Parathyroid adenoma (tissue), 2 donors: Measurements from ENCODE around the gene HMBS.
A peak's percentile ranks its signal among the peaks of the same experiment; 100 is the strongest.
"Not testable (repeated sequence)": the region's sequence is repeated elsewhere in the genome, so short reads cannot be mapped to it uniquely, and the experiment has no call there.

Experiments used
- H2AFZ ChIP-seq: fragments of 300-600 bp; sonication (generic); one replicate; pipeline ENCODE4 v1.7.0; 2017; ENCODE audit warnings: antibody characterized with exemption, mild to moderate bottlenecking
- H3K27ac ChIP-seq: fragments of 300-600 bp; sonication (generic); one replicate; pipeline ENCODE4 v1.7.0; 2017
- H3K27me3 ChIP-seq: fragments of 300-600 bp; sonication (generic); one replicate; pipeline ENCODE4 v1.7.0; 2017; ENCODE audit warnings: low read length; ENCODE audit not compliant: control insufficient read depth, insufficient read depth
- H3K36me3 ChIP-seq: fragments of 300-600 bp; sonication (generic); one replicate; pipeline ENCODE4 v1.7.0; 2017; ENCODE audit warnings: low read length; ENCODE audit not compliant: control insufficient read depth, insufficient read depth
- H3K4me1 ChIP-seq: fragments of 300-600 bp; sonication (generic); one replicate; pipeline ENCODE4 v1.7.0; 2017; ENCODE audit warnings: control low read depth
- H3K4me2 ChIP-seq: fragments of 300-600 bp; sonication (generic); one replicate; pipeline ENCODE4 v1.7.0; 2017; ENCODE audit warnings: low read length
- H3K4me3 ChIP-seq: fragments of 300-600 bp; sonication (generic); one replicate; pipeline ENCODE4 v1.7.0; 2017; ENCODE audit warnings: low read depth, low read length
- H3K79me2 ChIP-seq: fragments of 300-600 bp; sonication (generic); one replicate; pipeline ENCODE4 v1.7.0; 2017; ENCODE audit warnings: control low read depth
- H3K9ac ChIP-seq: fragments of 300-600 bp; sonication (generic); one replicate; pipeline ENCODE4 v1.7.0; 2017; ENCODE audit warnings: mild to moderate bottlenecking
- H3K9me3 ChIP-seq: fragments of 300-600 bp; sonication (generic); one replicate; pipeline ENCODE4 v1.7.0; 2017; ENCODE audit warnings: low read length; ENCODE audit not compliant: control insufficient read depth
- TF ChIP-seq, protein P1 (sequence below): fragments of 300-600 bp; sonication (generic); IDR thresholded peaks from one replicate; pipeline ENCODE4 v1.7.0; 2017; ENCODE audit warnings: antibody characterized with exemption, mild to moderate bottlenecking
- donor health status: primary hyperparathyroidism.

HMBS gene

DNA sequence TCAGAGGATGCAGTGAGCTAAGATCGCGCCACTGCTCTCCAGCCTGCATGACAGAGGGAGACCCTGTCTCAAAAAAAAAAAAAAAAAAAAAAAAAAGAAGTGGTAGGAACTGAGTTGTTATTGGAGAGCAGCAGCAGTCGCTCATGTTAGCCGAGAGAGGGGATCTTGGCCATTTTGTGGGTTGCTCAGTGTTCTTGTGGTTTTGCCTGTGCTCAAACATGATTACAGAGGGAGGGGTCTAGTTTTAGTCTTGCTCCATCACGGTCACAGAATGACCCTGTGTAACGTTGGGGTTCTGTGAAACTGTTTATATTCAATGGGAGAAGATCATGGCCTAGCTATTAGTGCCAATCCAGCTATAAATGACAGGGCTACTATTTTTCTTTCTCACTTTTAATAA lies 15.0 kb downstream of the HMBS start:
- TF ChIP-seq, protein P1, sequence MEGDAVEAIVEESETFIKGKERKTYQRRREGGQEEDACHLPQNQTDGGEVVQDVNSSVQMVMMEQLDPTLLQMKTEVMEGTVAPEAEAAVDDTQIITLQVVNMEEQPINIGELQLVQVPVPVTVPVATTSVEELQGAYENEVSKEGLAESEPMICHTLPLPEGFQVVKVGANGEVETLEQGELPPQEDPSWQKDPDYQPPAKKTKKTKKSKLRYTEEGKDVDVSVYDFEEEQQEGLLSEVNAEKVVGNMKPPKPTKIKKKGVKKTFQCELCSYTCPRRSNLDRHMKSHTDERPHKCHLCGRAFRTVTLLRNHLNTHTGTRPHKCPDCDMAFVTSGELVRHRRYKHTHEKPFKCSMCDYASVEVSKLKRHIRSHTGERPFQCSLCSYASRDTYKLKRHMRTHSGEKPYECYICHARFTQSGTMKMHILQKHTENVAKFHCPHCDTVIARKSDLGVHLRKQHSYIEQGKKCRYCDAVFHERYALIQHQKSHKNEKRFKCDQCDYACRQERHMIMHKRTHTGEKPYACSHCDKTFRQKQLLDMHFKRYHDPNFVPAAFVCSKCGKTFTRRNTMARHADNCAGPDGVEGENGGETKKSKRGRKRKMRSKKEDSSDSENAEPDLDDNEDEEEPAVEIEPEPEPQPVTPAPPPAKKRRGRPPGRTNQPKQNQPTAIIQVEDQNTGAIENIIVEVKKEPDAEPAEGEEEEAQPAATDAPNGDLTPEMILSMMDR = no peak
- Histone ChIP-seq H3K79me2 (no peaks in the 10 kb centered on the region), H3K4me1 (peaks cover 4% of the 10 kb centered on the region), H3K4me2 (no peak overlapping the region), H3K27me3 (no peaks in the 10 kb centered on the region), H3K9me3 (no peaks in the 10 kb centered on the region), H2AFZ (no peak overlapping the region), H3K36me3 (no peaks in the 10 kb centered on the region), H3K9ac (no peak overlapping the region), H3K4me3 (no peak overlapping the region), H3K27ac (no peak overlapping the region)

DNA sequence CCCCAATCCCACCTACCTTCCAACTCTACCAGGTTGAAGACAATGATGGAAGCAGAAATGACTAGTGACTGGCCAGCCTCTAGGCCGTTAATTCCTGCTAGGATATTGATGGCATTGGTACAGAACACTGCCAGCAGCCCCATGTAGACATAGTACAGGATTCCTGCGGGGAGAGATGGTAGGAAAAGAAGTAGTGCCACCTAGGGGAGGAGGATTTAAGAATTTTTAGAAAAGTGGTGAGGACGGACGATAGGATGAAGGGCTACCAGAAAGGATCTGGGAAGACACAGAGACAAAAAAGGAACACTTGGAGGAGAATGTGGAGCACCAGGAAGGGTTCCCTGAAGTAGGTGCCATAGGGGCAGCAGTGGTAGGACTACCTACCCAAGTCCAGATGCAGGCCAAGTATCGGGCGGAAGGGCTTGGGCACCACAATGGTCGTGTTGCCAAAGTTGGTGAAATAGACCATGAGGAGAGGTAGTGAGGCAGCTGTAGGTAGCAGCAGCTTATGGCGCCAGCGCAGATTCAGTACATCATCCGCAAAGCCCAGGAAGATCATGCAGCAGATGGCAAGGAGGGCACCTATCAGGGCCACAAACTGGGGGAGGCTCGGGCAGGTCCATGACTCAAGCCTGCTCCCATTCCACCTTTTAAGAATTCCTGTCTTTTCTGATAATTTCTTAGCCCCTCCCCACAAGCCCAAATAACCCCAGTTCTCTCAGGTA lies 15.7 kb downstream of the HMBS start:
- Histone ChIP-seq H3K27me3 (no peaks in the 10 kb centered on the region), H3K4me3 (peak overlapping the region; percentile 70), H3K9me3 (no peaks in the 10 kb centered on the region), H3K4me1 (peaks cover 4% of the 10 kb centered on the region), H2AFZ (no peak overlapping the region), H3K27ac (no peak overlapping the region), H3K4me2 (peak overlapping the region; percentile 91), H3K79me2 (no peaks in the 10 kb centered on the region), H3K36me3 (no peaks in the 10 kb centered on the region), H3K9ac (no peak overlapping the region)
- TF ChIP-seq, protein P1 = no peak

DNA sequence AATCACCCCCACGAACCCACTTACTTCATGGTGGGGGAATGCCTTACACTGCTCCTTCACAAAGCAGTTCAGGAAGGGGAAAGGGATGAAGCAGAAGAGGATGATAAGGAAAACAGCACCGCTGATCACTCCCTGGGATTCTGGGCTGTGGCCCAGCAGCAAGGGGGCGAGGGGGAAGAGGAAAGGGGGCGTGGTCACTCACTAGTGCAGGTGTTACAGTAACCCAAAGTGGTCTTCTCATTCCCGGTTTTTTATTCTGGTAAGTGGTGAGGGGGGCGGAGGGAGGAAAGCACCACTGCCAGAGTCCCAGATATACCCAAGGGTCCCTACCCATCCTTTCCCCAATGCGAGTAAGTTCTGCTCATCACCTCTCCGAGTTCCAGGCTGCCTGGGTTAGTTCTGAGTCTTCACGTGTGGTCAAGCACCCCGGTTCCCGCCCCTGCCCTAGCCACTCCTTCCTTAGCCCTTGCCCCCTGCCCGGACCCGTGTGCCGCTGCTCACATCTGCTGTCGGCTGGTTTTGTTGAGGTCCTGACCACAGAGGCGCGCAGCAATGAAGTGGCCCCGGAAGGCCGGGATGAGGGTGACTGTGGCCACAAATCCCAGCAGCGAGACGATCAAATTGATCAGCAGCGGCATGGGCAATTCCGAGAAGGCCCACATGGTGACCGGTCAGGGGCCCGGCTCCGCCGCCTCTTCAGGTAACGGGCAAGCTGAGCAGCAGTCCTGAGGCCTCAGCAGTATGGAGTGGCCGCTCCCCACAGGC lies 16.5 kb downstream of the HMBS start:
- peak overlapping the region; percentile 95 for H2AFZ ChIP-seq
- H3K36me3 ChIP-seq = no peaks in the 10 kb centered on the region
- no peaks in the 10 kb centered on the region for H3K79me2 ChIP-seq
- TF ChIP-seq, protein P1 = no peak
- no peaks in the 10 kb centered on the region for H3K9me3 ChIP-seq
- peaks cover 4% of the 10 kb centered on the region for H3K4me1 ChIP-seq
- peak overlapping the region; percentile 91 for H3K4me2 ChIP-seq
- H3K9ac ChIP-seq = no peak overlapping the region
- peak overlapping the region; percentile 95 for H3K27ac ChIP-seq
- peak overlapping the region; percentile 70 for H3K4me3 ChIP-seq
- no peaks in the 10 kb centered on the region for H3K27me3 ChIP-seq

DNA sequence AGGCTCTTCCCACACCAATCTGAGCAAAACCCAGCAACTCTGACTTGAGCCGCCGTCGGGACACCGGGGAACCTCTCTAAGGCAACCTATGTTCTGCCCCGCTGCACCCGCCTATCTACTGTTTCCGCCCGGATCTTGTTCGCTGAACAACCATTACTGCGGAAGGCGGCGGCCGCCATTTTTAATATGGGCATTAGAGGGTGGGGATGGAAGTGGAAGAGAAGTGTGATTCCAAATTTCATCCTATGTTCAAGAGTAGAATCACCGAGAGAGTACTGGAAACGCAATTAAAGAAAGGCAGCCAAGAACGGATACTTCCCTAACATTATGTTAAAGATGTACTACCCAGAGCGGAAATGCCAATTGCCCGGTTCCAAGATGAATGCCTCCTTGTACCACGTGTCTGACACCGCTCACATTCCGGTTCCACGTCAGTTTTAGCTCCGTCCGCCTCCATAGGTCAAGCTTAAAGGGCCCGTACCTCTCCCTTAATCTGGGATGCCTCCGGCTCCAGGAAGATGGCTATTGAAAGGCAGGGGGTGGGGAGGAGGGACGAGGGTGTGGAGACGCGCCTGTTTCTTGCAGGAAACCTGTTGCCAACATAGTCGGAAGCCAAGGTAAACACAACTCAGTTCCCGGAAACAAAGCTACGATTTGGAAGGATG lies 17.2 kb downstream of the HMBS start, which contains the start of gene DPAGT1:
Gene DPAGT1, minus strand, starts transcription at position 95 of the 665 bp plus-strand sequence. CDS start 198 bp downstream, outside the sequence.
- H3K9ac ChIP-seq = peak within 1 kb of the TSS; percentile 37
- H3K36me3 ChIP-seq = no peaks in the 10 kb centered on the region
- no peaks in the 10 kb centered on the region for H3K79me2 ChIP-seq
- no peaks in the 10 kb centered on the region for H3K9me3 ChIP-seq
- peak within 1 kb of the TSS; percentile 95 for H2AFZ ChIP-seq
- H3K27me3 ChIP-seq = no peaks in the 10 kb centered on the region
- TF ChIP-seq, protein P1 = no peak
- H3K4me2 ChIP-seq = peak within 1 kb of the TSS; percentile 91
- peaks cover 7% of the 10 kb centered on the region for H3K4me1 ChIP-seq
- peak within 1 kb of the TSS; percentile 70 for H3K4me3 ChIP-seq
- H3K27ac ChIP-seq = peak within 1 kb of the TSS; percentile 95

DNA sequence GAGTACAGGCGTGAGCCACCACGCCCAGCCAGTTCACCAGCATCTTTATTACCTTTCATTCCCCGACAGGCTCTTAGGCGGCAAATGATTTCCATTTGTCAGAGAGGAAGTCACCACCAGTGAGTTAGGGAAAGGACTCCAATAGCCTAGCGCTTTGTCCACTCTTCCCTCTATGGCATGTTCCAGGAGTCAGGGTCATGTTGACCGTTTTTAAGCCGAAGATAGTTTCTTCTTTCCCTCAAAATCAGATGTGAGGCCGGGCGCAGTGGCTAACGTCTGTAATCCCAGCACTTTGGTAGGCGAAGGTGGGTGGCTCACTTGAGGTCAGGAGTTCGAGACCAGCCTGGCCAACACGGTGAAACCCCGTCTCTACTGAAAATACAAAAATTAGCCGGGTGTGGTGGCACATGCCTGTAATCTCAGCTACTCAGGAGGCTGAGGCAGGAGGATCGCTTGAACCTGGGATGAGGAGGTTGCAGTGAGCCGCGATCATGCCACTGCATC lies 18.5 kb downstream of the HMBS start:
- H3K9ac ChIP-seq, H3K27me3 ChIP-seq, H3K36me3 ChIP-seq, H3K4me2 ChIP-seq, H3K9me3 ChIP-seq, H3K79me2 ChIP-seq, H3K4me1 ChIP-seq, H2AFZ ChIP-seq: not testable (repeated sequence)
- H3K27ac ChIP-seq = peak overlapping the region; percentile 55
- H3K4me3 ChIP-seq = peak overlapping the region; percentile 70
